ENCODE data around the gene ANO10.

DNA sequence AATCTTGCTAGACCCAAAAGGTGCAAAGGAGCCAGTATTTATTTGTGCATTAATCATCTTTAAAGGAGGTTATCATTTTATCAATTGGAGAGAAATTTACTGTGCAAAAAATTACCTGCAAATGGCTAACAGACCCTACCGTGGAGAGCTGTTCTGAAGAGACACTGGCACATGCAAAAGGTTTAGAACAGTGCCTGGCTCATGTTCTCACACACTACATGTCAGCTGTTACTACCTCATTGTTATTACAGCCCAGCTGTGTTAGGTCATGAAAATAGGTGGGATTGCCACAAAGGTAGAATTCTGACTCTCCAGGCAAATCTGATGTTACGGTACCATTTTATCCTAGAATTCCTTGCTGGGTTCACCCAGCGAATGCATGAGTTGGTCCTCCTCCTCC is 198.2 kb downstream of the ANO10 start:
- TF ChIP-seq, protein P1, sequence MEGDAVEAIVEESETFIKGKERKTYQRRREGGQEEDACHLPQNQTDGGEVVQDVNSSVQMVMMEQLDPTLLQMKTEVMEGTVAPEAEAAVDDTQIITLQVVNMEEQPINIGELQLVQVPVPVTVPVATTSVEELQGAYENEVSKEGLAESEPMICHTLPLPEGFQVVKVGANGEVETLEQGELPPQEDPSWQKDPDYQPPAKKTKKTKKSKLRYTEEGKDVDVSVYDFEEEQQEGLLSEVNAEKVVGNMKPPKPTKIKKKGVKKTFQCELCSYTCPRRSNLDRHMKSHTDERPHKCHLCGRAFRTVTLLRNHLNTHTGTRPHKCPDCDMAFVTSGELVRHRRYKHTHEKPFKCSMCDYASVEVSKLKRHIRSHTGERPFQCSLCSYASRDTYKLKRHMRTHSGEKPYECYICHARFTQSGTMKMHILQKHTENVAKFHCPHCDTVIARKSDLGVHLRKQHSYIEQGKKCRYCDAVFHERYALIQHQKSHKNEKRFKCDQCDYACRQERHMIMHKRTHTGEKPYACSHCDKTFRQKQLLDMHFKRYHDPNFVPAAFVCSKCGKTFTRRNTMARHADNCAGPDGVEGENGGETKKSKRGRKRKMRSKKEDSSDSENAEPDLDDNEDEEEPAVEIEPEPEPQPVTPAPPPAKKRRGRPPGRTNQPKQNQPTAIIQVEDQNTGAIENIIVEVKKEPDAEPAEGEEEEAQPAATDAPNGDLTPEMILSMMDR (conservative IDR thresholded peaks at IDR 0.05; ENCODE audit: low read depth, low read length), result no peak
- no peak for TF ChIP-seq EZH2 (IDR thresholded peaks at IDR 0.05; ENCODE audit: borderline replicate concordance, low read depth, low read length, poor library complexity, severe bottlenecking)
